ENCODE measurements around the gene MXRA7. TPM values are rescaled to one million over a fixed set of nuclear protein-coding genes. Genes with fewer than 3 reads are reported as not detected.
"Not testable (repeated sequence)": the region's sequence is repeated elsewhere in the genome, so short reads cannot be mapped to it uniquely, and the experiment has no call there.

MXRA7 gene
- total RNA-seq, 1 donor, result 287 TPM

GRCh38 chr17:76734080-76734840 lies 23.5 kb upstream of the MXRA7 start:
- peak overlapping the region; percentile 95 for H3K4me3 ChIP-seq (ENCODE audit: low read depth, low read length)
- TF ChIP-seq CTCF (IDR thresholded peaks at IDR 0.05; ENCODE audit: insufficient read depth, low read length), result no peak
- DNase-seq (ENCODE audit: low read depth), result peak; percentile 39

- TF ChIP-seq CTCF (IDR thresholded peaks at IDR 0.05; ENCODE audit: insufficient read depth, low read length), result no peak
- H3K4me3 ChIP-seq (ENCODE audit: low read depth, low read length), result peak overlapping the region; percentile 11
- DNase-seq (ENCODE audit: low read depth), result no peak
Observed at GRCh38 chr17:76733618-76733957, 22.8 kb upstream of the MXRA7 start.

GRCh38 chr17:76732734-76733617 lies 22.2 kb upstream of the MXRA7 start:
- no peak for TF ChIP-seq CTCF (IDR thresholded peaks at IDR 0.05; ENCODE audit: insufficient read depth, low read length)
- no peak overlapping the region for H3K4me3 ChIP-seq (ENCODE audit: low read depth, low read length)
- peak; percentile 63 for DNase-seq (ENCODE audit: low read depth)

- DNase-seq (ENCODE audit: low read depth); H3K4me3 ChIP-seq (ENCODE audit: low read depth, low read length): not testable (repeated sequence)
Observed at GRCh38 chr17:76731800-76732733, 21.3 kb upstream of the MXRA7 start.

GRCh38 chr17:76727745-76728456 lies 17.1 kb upstream of the MXRA7 start:
- DNase-seq (ENCODE audit: low read depth), result peak; percentile 50
- H3K4me3 ChIP-seq (ENCODE audit: low read depth, low read length), result peak overlapping the region; percentile 88
- no peak for TF ChIP-seq CTCF (IDR thresholded peaks at IDR 0.05; ENCODE audit: insufficient read depth, low read length)

- peak; percentile 75 for DNase-seq (ENCODE audit: low read depth)
- peak within 1 kb of the TSS; percentile 88 for H3K4me3 ChIP-seq (ENCODE audit: low read depth, low read length)
Observed at GRCh38 chr17:76726776-76727718, 16.3 kb upstream of the MXRA7 start, which contains the start of gene METTL23. TSS of gene METTL23 (plus strand) at chr17:76726839. CDS start at chr17:76729711, 2,872 bp downstream.

More at GRCh38 chr17:76726776-76727718, 16.3 kb upstream of the MXRA7 start, which contains the start of gene METTL23:
- TF ChIP-seq CTCF (IDR thresholded peaks at IDR 0.05; ENCODE audit: insufficient read depth, low read length), result peak; percentile 64
